ENCODE results near the gene NKX1-1.

- TF ChIP-seq POLR2A (IDR thresholded peaks at IDR 0.05) (no peak), POLR2AphosphoS5 (IDR thresholded peaks at IDR 0.05) (no peak)
Observed at GRCh38 chr4:1452431-1453051, 46.3 kb upstream of the NKX1-1 start.
